Brain pericyte (primary cell): Measurements from ENCODE around the gene PPP1R14C.
A peak's percentile ranks its signal among the peaks of the same experiment; 100 is the strongest.

Source experiments
- DNase-seq: peaks from one replicate; pipeline ENCODE4 v3.0.0-alpha.2; 2012; ENCODE audit warnings: low read depth, low spot score

The PPP1R14C gene

DNA sequence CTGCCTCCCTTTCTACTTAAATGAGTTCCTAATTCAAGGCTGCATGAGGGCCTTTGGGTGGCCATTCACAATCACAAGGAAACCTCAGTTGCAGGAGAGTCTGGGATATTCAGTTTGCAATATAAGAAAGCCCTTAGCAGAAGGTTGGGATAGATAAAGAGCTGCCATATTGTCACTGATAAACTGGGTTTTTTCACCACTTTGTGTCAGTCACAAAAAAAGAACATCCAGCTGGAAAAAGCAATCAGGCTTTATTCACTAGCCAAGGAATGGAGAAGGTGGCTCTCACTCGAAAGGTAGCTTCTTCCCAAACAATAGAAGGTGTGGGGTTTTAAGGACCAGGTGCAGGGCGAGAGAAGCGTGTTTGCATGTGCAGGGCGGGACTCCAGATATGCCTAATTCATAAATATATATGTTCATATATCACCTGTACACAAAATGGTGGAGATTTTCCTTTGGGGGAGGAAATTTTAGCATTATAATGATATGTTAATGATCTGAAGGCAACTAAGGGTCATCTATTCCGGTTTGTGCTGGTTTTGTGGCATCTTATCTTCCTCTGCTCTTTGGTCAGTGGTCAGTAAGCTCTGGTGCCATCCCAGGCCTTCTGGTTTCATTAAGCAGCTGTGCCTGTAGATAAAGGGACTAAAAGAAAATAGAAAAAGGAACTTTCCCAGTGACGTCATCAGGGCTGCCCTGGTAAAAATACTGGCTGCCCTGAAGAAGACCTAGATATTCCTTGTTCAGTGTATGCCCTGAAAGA lies 128.8 kb downstream of the PPP1R14C start:
- no peak for DNase-seq

GRCh38 chr6:150272264-150272975 lies 129.6 kb downstream of the PPP1R14C start:
- no peak for DNase-seq

DNA sequence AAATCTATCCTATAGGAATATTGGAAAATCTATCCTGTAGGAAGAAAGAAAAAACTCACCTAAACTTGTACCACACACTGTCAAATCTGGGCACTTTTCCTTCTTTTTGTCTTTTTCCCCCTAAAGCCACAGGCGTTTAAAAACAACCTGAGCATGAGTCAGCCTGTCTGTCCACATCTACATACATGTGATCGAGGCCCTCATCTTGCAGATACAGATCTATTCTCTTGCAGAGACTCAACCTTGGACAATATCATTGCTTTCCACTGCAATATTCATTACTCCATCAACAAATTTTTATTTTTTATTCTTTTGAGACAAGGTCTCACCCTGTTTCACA lies 130.1 kb downstream of the PPP1R14C start:
- DNase-seq: no peak

DNA sequence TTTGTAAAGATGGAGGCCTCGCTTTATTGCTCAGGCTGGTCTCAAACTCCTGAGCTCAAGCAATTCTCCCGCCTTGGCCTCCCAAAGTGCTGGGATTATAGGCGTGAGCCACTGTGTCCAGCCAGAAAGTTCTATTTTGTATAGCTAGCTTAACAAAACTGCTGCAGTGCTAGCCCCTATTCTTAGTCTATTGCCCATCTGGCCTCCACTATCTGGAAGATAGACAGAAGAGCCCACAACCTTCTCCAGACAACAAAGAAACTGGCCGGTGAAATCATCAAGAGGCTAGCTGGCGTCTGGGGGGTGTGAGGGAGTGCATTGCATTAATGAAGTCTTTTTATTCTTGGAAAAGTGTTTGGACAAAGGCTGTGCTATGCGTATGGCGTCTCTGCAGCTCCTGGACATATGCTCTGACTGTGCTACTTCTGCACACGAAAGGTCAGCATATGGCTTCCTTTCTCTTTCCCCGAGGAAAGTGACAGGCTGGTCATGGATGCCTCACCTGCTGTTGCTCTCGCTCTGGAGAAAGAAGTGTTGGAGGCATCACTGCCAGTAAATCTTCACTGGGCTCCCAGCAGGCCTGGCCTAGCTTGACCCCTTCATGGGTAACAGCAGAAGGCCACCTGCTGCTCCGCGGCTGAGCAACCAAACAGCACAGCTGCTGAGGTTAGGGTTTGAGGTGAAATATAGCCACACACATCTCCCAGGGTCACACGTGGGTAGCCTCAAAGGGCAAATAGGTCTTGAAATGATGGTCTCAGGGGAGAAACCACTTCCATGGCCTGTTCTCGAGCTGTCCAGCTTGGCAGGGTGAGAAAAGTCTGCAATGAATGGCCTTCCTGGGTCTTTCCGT lies 130.8 kb downstream of the PPP1R14C start:
- DNase-seq: peak; percentile 34

DNA sequence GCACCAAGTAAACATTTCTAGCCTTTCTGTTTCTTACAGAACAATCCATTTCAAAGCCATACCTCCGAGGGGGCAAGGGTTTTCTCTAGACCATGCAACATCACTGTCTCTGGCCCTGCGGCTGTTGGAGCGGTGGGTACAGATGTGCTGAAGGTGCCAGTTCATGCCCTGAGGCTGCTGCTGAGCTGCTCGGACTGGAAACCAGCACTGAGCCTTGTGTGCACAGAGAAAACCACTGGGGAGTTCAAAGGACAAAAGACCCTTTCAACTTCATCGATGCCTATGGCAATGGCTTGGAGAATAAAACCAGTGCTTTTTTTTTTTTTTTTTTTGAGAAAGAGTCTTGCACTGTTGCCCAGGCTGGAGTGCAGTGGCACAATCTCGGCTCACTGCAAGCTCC lies 132.6 kb downstream of the PPP1R14C start:
- DNase-seq: no peak

GRCh38 chr6:150276168-150276936 lies 133.5 kb downstream of the PPP1R14C start:
- no peak for DNase-seq

- DNase-seq: no peak
Observed at GRCh38 chr6:150276937-150277742, 134.3 kb downstream of the PPP1R14C start.

- DNase-seq: no peak
Observed at GRCh38 chr6:150279533-150279932, 136.7 kb downstream of the PPP1R14C start.

DNA sequence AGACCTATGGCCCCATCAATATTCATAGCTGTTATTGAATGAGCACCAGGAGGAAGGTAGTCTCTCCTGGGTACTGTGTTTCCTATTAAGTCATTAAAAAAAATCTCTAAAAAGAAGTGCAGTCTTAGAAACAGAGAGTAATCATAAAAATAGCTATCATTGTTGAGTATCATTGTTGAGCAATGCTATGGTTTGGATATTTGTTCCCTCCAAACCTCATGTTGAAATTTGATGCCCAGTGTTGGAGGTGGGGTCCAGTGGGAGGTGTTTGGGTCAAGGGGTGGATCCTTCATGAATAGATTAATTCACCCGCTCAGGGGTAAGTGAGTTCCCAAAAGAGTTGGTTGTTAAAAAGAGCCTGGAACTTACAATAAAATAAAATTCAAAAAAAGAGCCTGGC lies 137.9 kb downstream of the PPP1R14C start:
- no peak for DNase-seq

DNA sequence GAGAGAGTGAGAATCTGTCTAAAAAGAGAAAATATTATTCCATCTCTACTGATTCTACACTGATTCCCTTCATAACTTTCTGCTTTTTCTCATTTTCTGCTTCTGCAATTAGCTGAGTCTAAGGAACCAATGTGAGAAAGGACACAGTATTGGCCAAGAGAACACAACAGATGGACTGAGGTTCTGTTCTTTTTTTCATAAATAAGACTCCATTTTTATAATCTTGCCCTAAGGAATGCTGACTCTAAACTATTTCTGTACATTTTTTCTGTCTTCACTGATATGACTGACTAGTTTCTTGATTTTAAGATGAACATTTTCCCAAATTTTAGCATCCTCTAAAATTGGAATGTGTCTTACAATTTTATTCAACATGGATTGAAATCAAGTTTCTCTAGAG lies 138.9 kb downstream of the PPP1R14C start:
- no peak for DNase-seq

DNA sequence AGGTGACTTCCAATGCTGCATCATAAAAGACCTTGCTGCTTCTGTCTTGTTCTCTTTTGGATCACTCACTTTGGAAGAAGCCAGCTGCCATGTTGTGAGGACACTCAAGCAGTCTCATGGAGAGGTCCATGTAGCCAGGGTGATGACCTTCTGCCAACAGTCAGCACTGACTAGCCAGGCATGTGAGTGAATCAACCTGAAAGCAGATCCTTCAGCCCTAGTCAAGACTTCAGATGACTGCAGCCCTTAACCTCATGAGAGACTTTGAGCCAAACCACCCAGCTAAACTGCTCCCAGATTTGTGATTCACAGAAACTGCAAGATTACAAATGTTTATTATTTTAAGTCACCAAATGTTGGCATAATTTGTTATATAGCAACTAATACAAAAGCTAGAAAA lies 140.0 kb downstream of the PPP1R14C start:
- no peak for DNase-seq

DNA sequence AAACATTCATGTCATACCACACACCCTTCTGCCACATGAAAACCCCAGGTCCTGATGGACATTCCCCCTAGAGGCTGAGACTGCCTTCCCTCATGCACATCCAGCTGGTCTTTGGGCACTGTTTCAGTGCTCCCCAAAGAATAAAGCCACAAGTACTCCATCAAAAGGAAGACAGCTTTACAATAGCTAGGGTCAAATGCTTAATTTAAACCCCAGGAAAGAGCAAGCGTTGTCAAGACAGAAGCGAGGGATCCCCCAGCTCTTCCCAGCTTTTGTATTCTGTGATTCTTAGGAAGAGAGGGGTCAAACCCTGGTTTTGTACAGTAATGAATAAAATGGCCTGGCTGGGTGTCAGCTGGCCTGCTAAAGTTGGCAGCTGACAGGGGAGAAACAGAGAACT lies 143.6 kb downstream of the PPP1R14C start:
- no peak for DNase-seq

DNA sequence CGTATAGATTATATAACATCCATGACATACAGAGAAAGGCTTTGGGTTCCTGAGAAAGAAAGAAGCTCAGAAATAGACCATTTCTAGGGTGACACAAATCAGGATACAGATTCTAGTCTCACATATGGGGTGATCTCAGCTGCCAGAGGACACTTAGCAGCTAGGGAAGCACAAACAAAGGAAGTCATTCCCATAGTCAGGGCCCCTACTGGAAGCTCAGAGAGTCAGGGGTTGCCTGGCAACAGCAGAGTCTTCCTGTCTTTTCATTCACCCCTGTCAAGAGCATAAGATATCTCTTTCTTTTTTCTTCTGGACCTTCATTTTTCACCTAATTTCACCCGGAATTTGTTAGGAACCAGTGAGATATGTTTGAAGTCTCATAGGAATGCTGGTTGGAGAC lies 144.1 kb downstream of the PPP1R14C start:
- no peak for DNase-seq

GRCh38 chr6:150288456-150288855 lies 145.6 kb downstream of the PPP1R14C start:
- no peak for DNase-seq

DNA sequence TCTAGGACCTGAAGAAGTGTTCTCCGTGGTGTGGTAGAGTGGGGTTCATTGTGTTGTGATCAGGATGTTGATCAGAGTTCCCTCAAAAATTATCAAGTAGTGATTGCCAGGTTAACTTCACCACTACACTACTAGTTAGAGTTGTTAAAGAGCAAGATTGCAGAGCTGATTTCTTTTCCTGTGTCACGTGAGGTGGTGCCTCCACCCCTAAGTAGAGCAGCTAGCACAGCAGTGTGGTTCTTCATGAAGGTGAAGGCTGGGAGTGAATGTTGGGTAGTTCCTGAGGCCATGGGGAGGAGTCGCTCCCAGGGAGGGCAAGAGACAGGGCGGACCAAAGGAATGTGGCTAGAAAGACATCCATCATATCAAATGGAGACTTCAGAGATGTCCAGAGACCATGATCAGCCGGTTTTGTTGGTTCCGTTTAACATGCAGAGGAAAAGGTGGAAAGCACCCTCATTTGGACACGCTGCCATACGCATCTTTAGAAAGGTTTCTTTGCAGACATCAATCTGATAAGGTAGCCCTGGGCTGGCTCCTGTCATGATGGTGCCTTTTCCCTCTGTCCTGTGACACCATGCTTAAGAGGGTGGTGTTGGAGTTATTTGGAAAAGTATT lies 146.7 kb downstream of the PPP1R14C start:
- no peak for DNase-seq

- no peak for DNase-seq
Observed at GRCh38 chr6:150290429-150290828, 147.6 kb downstream of the PPP1R14C start.

DNA sequence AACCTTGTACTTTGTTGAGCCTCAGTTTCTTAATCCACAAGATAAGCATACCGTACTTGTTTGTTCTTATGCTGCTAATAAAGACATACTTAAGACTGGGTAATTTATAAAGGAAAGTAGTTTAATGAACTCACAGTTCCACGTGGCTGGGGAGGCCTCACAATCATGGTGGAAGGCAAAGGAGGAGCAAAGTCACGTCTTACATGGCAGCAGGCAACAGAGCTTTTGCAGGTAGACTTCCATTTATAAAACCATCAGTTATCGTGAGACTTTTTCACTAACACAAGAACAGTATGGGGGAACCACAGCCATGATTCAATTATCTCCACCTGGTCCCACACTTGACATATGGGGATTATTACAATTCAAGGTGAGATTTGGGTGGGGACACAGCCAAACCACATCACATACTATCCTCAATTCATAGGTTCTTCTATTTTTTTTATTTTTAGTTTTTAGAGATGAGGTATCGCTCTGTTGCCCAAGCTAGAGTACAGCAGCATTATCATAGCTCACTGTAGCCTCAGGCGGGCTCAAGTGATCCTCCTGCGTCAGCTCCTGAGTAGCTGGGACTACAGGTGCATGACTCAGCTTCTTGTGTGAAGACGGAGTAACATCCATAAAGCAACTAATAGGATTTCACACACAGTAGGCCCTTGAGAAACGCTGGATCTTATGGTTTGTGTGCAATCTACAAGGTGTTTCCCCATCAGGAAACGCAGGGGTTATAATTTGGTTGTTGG lies 149.3 kb downstream of the PPP1R14C start:
- no peak for DNase-seq

- no peak for DNase-seq
Observed at GRCh38 chr6:150293019-150293418, 150.2 kb downstream of the PPP1R14C start.

DNA sequence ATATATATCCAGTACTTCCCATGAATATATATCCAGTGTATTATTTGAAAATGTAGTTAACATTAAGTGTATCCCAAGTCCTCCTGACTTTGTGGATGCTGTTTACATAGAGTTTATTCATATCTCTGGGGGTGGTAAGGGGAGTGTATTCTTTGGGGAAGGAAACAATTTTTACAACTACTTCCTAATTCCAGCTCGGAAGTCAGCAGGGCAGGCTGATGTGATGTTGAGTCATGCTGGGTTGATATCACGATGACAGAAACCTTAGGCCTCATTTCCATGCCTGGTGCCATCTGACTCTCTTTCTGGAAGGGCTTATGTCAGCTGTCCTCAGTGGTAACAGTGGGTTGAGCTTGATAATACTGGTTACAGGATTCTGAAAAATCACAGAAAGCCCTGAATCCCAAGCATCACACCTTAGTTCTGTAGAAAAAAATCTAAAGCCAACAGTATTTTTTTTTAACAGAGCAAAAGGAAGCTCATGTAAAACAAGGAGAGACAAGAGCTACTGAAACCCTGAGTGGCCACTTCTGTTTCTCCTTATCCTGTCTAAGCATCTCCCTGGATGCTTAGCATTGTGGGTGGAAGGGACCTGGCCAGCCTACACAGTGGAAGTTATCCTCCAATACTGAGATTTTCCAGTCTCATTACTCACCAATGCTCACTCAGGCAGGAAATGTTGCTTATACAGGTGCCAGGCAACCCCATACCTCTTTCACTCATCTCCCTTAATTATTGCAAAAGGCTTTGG lies 150.8 kb downstream of the PPP1R14C start:
- DNase-seq: no peak
